ENCODE measurements around the gene OR2AG1.
A peak's percentile ranks its signal among the peaks of the same experiment; 100 is the strongest.
"Not testable (repeated sequence)": the region's sequence is repeated elsewhere in the genome, so short reads cannot be mapped to it uniquely, and the experiment has no call there.

OR2AG1 gene

DNA sequence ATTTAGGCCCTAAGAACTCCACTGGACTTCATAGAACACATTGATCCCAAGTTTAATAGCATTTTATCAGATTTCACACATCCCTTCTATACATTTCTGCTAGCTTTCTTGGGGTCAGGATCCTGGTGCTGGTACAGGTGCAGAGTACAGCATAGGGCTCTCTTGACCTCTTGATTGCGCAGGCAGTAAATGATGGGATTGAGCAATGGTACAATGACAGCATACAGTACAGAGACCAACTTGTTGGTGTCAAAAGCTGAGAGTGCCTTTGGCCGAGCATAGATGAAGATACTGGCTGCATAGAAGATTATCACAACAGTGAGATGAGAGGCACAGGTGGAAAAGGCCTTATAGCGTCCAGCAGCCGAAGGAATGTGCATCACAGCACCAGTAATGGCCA, 11.8 kb downstream of the OR2AG1 start:
- DNase-seq, result no peak

DNA sequence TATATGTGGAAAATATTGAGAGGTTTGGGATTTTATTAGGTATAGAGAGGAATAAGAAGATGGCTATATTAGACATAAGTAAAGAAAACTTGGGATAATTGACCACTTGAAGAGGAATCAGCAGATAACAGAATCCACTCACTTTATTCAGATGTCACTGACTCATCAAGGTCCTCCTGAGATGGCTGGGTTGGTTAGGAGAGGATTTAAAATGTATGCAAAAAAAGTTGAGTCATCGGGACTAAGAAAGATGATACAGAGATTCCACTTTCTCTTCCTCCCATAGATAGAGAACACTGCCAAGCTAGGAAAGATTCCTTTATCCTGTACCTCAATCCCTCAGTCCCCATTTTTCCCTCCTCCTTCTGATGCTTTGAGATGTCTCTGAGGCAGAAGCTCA, 16.6 kb downstream of the OR2AG1 start, which contains the start of gene OR6A2:
Gene OR6A2 (minus strand): TSS at position 288 of the 400 bp plus-strand sequence. CDS start 3,981 bp downstream, outside the sequence.
- DNase-seq, result no peak

DNA sequence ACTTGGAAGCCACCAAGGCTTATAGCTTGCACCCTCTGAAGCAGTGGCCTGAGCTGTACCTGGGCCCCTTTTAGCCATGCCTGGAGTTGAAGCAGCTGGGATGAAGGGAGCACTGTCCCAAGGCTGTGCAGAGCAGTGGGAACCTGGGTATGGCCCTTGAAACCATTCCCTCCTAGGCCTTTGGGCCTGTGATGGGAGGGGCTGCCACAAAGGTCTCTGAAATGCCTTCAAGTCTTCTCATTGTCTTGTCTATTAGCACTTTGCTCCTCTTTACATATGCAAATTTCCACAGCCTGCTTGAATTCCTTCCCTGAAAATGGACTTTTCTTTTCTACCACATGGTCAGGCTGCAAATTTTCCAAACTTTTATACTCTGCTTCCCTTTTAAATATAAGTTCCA, 18.3 kb downstream of the OR2AG1 start:
- DNase-seq, result not testable (repeated sequence)

DNA sequence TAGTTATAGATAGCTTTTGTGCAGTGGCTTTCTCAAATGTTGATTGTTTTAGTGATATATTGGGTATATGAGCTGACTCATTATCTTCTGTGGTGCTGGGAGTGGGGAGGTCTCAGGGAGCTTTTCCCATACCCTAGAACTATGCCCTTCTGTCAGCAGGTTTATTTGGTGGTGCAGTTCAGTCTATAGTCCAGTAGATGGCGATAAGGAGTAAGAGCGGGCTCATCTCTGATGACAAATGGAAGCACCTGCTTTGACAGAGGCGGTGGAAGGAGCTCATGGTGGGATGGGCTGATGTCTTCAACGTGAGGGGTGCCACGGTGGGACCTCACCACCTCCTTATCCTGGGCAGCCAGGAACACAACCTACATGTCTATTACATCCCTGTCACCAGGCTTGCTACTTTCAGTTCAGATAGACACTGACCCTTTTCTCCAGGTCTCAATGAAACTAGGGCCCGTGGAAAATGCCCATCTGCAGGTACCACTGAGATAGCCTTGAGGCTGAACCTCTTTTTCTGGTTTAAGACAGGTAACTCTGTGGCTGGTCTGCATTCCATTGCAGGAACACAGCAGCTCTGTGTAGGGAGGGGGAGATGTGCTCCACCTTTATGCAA, 29.7 kb downstream of the OR2AG1 start:
- DNase-seq, result peak; percentile 37

DNA sequence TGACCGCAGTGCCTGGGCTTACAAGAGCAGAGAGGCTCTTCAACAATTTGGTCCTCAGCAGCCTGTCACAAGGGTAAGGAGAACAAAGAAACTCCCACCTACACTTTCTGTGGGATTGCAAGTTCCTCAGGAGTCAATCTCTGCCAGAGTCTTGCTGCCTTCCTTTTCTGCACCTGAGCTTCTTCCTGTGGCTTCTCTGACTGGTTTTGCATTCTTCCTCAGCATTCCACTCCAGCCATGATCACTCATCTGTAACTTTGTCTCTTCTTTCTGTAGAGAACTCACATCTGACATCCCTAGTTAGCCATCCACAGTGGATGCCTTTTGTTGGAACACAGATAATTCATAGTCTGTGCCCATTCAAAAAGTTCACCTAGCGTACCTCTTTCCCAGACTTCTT, 30.8 kb downstream of the OR2AG1 start:
- DNase-seq, result no peak

DNA sequence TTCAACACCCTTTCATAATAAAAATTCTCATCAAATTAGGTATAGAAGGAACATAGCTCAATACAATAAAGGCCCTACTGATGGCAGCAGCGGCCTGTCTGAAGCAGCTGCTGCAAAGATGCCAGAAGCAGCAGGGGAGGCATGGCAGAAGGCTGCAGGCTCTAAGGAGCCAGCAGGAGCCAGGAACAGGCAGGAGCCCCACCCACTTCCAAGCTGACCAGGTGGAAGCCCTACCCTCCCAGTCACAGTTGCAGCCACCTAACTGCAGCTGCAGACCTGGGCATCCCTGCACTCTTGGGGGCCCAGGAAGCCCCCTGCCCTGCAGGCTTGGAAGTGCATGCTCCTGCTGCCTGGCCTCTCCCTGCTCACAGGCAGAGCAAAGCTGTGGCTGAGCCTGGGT, 34.9 kb downstream of the OR2AG1 start:
- no peak for DNase-seq

DNA sequence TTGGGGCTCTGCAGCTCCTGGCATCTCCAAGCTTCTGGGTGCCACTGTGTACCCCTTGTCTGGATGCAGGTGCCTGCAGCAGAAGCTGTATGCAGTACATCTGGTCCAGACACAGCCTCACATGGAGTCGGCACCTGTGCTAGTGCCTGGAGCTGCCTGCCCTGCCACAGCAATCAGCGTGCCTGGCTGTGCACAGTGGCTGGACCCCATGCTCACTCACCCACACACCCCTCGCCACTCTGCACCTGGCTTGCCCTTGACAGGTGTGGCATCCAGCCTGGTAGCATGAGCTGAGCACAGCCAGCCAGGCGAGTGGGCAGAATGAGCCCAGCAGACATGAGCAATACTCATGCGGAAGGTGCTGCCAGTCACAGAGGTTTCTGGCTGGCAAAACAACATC, 36.1 kb downstream of the OR2AG1 start:
- no peak for DNase-seq

DNA sequence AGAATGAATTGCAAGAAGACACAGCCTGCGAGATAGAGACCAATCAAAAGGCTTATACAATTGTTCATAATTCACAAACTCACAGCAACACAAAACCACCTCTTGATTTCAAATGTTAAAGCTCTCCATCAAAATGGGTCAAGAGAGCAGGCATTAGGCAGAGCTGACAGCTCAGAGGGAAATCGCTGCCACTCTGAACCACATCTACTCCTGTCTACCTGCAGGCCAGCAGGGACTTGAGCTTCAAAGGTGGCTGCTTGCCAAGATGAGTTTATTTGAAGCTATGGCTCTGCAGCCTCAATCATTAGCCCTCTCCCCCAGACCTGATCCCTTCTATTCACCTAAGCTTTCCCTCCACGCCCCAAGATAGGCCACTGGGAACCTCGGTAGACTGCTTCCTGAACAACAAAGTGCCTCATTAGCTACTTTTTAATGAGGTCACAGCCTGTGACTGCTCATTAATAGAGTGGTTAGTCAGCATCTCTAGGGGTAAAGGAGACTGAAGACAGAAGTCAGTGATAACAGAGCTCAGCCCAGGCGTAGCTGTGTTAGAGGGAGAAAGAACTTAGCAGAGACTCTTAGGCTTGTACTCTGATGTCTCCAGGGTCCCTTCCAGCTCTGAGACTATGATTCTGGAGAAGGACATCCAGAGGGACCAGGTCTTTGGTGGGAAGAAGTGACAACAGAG, 41.5 kb downstream of the OR2AG1 start:
- no peak for DNase-seq

DNA sequence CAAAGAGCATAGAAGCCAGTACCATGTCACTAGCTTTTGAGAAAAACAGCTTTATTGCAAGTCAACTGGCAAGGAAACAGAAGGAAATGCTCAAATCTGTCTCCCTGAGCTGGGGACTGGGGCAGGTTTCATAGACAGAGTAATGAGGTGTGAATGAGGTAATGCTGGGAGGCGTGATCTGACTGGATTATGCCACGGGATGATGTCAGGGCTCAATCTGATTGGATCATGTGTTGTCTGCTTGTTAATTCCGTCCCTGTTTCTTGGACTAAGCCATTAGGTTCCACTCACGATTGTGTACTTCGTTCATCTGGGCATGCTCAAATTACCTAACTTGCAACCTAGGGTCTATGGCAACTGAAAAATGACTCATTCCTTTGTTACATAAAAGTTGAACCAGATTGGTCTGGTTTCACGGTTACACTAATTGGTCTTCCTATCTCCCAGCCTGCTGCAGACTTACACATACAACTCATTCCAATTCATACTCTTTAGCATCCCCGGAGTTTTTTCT, 42.5 kb downstream of the OR2AG1 start:
- no peak for DNase-seq

DNA sequence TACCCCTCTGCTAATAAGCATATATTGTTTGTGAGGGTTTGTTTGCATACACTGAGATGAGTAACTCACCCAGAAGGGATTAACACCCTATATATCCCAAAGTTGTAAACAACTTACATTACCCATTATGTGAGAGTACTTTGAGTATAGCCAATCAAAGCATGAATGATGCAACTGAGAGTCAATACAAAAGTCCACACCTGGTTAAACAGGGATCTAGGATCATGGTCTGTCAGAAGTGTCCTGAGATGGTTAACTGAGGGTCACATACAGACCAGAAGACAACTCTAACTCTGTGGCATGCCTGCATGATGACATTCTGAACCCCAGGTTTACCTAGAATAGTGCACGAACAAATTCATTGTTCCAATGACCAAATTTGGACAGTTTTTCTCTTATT, 45.3 kb downstream of the OR2AG1 start:
- no peak for DNase-seq

DNA sequence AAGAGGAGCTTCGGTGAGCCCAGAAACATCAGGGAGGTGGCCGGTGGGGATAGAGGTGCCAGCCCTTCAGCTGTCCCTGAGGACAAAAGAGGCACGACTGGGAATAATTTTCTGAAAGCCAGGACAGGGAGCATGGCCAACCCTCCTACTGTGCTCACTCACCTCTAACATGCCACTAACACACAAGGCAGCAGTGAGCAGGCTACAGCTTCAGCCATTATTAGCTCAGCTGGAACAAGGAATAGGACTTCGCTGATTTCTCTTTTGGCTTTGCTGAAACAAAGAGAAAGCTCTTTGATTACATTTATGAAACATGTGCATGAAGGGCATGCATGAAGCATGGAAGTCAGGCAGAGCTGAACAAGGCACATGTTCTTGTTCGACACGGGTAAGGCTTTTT, 50.5 kb downstream of the OR2AG1 start:
- no peak for DNase-seq

DNA sequence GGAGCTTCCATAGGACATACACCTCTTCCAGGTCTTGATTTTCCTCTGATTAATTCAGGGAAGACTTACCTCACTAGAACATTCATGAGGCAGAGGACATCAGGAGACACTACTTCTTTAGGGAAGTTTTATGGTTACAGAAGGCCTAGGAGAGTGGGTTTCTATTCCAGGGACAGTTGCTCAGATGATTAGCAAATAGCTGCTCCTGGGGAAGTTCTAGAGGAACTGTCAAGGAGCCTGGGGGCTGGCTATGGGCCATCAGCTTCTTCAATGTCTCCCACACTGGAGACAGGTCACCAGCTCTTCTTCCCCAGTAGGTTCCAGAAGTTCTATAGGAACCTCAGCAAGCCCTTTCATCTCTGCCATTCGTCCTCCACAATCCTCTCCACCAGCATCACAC, 51.2 kb downstream of the OR2AG1 start:
- DNase-seq, result no peak
